H9 (cell line): Measurements from ENCODE around the gene SLC2A3. TPM values are rescaled to one million over a fixed set of nuclear protein-coding genes. Genes with fewer than 3 reads are reported as not detected.
"Not testable (repeated sequence)": the region's sequence is repeated elsewhere in the genome, so short reads cannot be mapped to it uniquely, and the experiment has no call there.

Experiments
- DNase-seq: peaks from one replicate; pipeline ENCODE4 v3.0.0-alpha.2; 2017
- H2AFZ ChIP-seq: one replicate; pipeline ENCODE4 v1.6.1; 2013; ENCODE audit warnings: mild to moderate bottlenecking, low read length, control low read depth, moderate library complexity
- H2AK5ac ChIP-seq: 2 replicates; pipeline ENCODE4 v1.6.1; 2013; ENCODE audit warnings: low read length, control low read depth, mixed read lengths; ENCODE audit not compliant: insufficient read length
- H2BK120ac ChIP-seq: one replicate; pipeline ENCODE4 v1.6.1; 2013; ENCODE audit warnings: low read depth, mild to moderate bottlenecking, low read length, control low read depth, inconsistent platforms; ENCODE audit not compliant: poor library complexity, severe bottlenecking
- H2BK12ac ChIP-seq: 2 replicates; pipeline ENCODE4 v1.6.1; 2013; ENCODE audit warnings: low read length, control low read depth, mixed read lengths, low read depth; ENCODE audit not compliant: insufficient read length
- H2BK15ac ChIP-seq: 2 replicates; pipeline ENCODE4 v1.6.1; 2013; ENCODE audit warnings: low read depth, low read length, control low read depth
- H2BK20ac ChIP-seq: one replicate; pipeline ENCODE4 v1.6.1; 2013; ENCODE audit warnings: low read depth, mild to moderate bottlenecking, low read length, control low read depth, inconsistent platforms; ENCODE audit not compliant: poor library complexity, severe bottlenecking
- H2BK5ac ChIP-seq: 2 replicates; pipeline ENCODE4 v1.6.1; 2013; ENCODE audit warnings: low read length, control low read depth, mixed read lengths; ENCODE audit not compliant: insufficient read length
- H3K14ac ChIP-seq: 2 replicates; pipeline ENCODE4 v1.6.1; 2013; ENCODE audit warnings: low read length, control low read depth; ENCODE audit not compliant: insufficient read depth
- H3K18ac ChIP-seq: 2 replicates; pipeline ENCODE4 v1.6.1; 2013; ENCODE audit warnings: low read depth, mild to moderate bottlenecking, mixed read lengths, low read length, control low read depth; ENCODE audit not compliant: insufficient read length
- H3K23ac ChIP-seq: 2 replicates; pipeline ENCODE4 v1.6.1; 2013; ENCODE audit warnings: low read length, control low read depth, mixed read lengths, low read depth; ENCODE audit not compliant: insufficient read length
- H3K23me2 ChIP-seq: 2 replicates; pipeline ENCODE4 v1.6.1; 2013; ENCODE audit warnings: low read depth, mild to moderate bottlenecking, mixed read lengths, low read length, control low read depth; ENCODE audit not compliant: insufficient read length, poor library complexity, severe bottlenecking
- H3K27ac ChIP-seq: 2 replicates; pipeline ENCODE4 v1.5.1; 2013; ENCODE audit warnings: low read length, control low read depth, mixed read lengths, low read depth; ENCODE audit not compliant: insufficient read length
- H3K27me3 ChIP-seq: 2 replicates; pipeline ENCODE4 v1.6.1; 2013; ENCODE audit warnings: low read length, control low read depth, inconsistent platforms; ENCODE audit not compliant: insufficient read depth
- H3K4ac ChIP-seq: 2 replicates; pipeline ENCODE4 v1.6.1; 2013; ENCODE audit warnings: low read depth, mild to moderate bottlenecking, control low read depth, inconsistent platforms, low read length, moderate library complexity
- H3K4me1 ChIP-seq: 2 replicates; pipeline ENCODE4 v1.6.1; 2013; ENCODE audit warnings: low read length, control low read depth, inconsistent platforms; ENCODE audit not compliant: insufficient read depth
- H3K4me2 ChIP-seq: 2 replicates; pipeline ENCODE4 v1.6.1; 2013; ENCODE audit warnings: low read length, control low read depth, mixed read lengths; ENCODE audit not compliant: insufficient read length, insufficient read depth
- H3K56ac ChIP-seq: 2 replicates; pipeline ENCODE4 v1.6.1; 2013; ENCODE audit warnings: low read depth, mild to moderate bottlenecking, mixed read lengths, low read length, control low read depth; ENCODE audit not compliant: insufficient read length
- H3K79me1 ChIP-seq: 2 replicates; pipeline ENCODE4 v1.6.1; 2013; ENCODE audit warnings: low read depth, mild to moderate bottlenecking, moderate library complexity, low read length, control low read depth, inconsistent platforms; ENCODE audit not compliant: insufficient read depth, poor library complexity, severe bottlenecking
- H3K79me2 ChIP-seq: 2 replicates; pipeline ENCODE4 v1.6.1; 2013; ENCODE audit warnings: low read length, control low read depth, inconsistent platforms; ENCODE audit not compliant: insufficient read depth
- H3K9ac ChIP-seq: 2 replicates; pipeline ENCODE4 v1.6.1; 2013; ENCODE audit warnings: low read length, control low read depth, mixed read lengths; ENCODE audit not compliant: insufficient read length; ENCODE audit errors: extremely low read depth
- H3K9me3 ChIP-seq: one replicate; pipeline ENCODE4 v1.6.1; 2013; ENCODE audit warnings: low read depth, low read length, inconsistent platforms; ENCODE audit not compliant: control insufficient read depth
- H3T11ph ChIP-seq: one replicate; pipeline ENCODE4 v1.6.1; 2013; ENCODE audit warnings: mild to moderate bottlenecking, low read length, control low read depth, inconsistent platforms
- H4K20me1 ChIP-seq: one replicate; pipeline ENCODE4 v1.6.1; 2013; ENCODE audit not compliant: control insufficient read depth, insufficient read length, insufficient read depth
- H4K5ac ChIP-seq: 2 replicates; pipeline ENCODE4 v1.6.1; 2013; ENCODE audit warnings: low read depth, mild to moderate bottlenecking, mixed read lengths, low read length, control low read depth; ENCODE audit not compliant: insufficient read length
- H4K8ac ChIP-seq: replicated peaks from 2 replicates; pipeline ENCODE4 v1.6.1; 2013; ENCODE audit warnings: low read length, control low read depth, mixed read lengths, low read depth; ENCODE audit not compliant: insufficient read length
- H4K91ac ChIP-seq: 2 replicates; pipeline ENCODE4 v1.6.1; 2013; ENCODE audit warnings: low read depth, mild to moderate bottlenecking, moderate library complexity, mixed read lengths, low read length, control low read depth; ENCODE audit not compliant: insufficient read length
- H3K27ac Mint-ChIP-seq, 3 experiments: 2 replicates in 2 of 3; 3 replicates in 1 of 3; pipeline ENCODE4 v1.8.0; 2020 to 2021; ENCODE audit warnings: mixed read lengths in 3 of 3, mild to moderate bottlenecking in 1 of 3, moderate library complexity in 1 of 3
- H3K27me3 Mint-ChIP-seq: 2 replicates; pipeline ENCODE4 v1.8.0; 2021; ENCODE audit warnings: low read depth, mild to moderate bottlenecking, moderate library complexity, mixed read lengths
- H3K36me3 Mint-ChIP-seq, 3 experiments: 2 replicates in 2 of 3; 3 replicates in 1 of 3; pipeline ENCODE4 v1.8.0; 2020 to 2021; ENCODE audit warnings: low read depth in 3 of 3, mixed read lengths in 3 of 3; ENCODE audit not compliant: insufficient read depth in 1 of 3
- H3K4me1 Mint-ChIP-seq, 2 experiments: 2 replicates each; pipeline ENCODE4 v1.8.0; 2020; ENCODE audit warnings: mixed read lengths in 2 of 2
- H3K4me3 Mint-ChIP-seq, 2 experiments: 2 replicates in 1 of 2; 3 replicates in 1 of 2; pipeline ENCODE4 v1.8.0; 2020 to 2021; ENCODE audit warnings: mild to moderate bottlenecking in 2 of 2, mixed read lengths in 2 of 2, moderate library complexity in 1 of 2
- H3K9me3 Mint-ChIP-seq, 2 experiments: 2 replicates in 1 of 2; 3 replicates in 1 of 2; pipeline ENCODE4 v1.8.0; 2020; ENCODE audit warnings: mild to moderate bottlenecking in 2 of 2, mixed read lengths in 2 of 2, moderate library complexity in 1 of 2
- CTCF ChIP-seq: fragments of 200-600 bp; sonication (generic); conservative IDR thresholded peaks from 3 replicates; pipeline ENCODE4 v1.8.0; 2021; ENCODE audit warnings: antibody characterized with exemption, mild to moderate bottlenecking
- WGBS: extraction: QIAGEN DNeasy Blood & Tissue Kit; methylation state at CpG from one replicate; pipeline ENCODE4 v1.1.7; 2013; ENCODE audit warnings: missing lambda C conversion rate, low lambda C conversion rate, mixed read lengths; ENCODE audit not compliant: insufficient read length; ENCODE audit errors: extremely low coverage; 5-methylcytosine and 5-hydroxymethylcytosine counted together
- total RNA-seq: library from RNA; stranded (reverse); gene quantifications from 2 replicates; pipeline ENCODE4 v1.2.1, GENCODE V29; 2021

Gene SLC2A3
- total RNA-seq, 1 experiment from 2014 or later, result 569 TPM

- Histone ChIP-seq H3K18ac (no peak overlapping the region), H4K5ac (no peak overlapping the region), H4K20me1 (no peaks in the 10 kb centered on the region), H3K27me3 (no peaks in the 10 kb centered on the region), H2BK20ac (no peak overlapping the region), H3K4me2 (no peak overlapping the region), H3T11ph (no peak overlapping the region), H3K23me2 (no peaks in the 10 kb centered on the region), H2AFZ (no peak overlapping the region), H3K9me3 (no peaks in the 10 kb centered on the region), H4K91ac (no peak overlapping the region), H4K8ac (no peak overlapping the region), H3K27ac (no peak overlapping the region), H2AK5ac (no peak overlapping the region), H3K23ac (no peak overlapping the region), H2BK15ac (no peak overlapping the region), H2BK120ac (no peak overlapping the region), H3K4ac (no peak overlapping the region), H3K79me2 (no peaks in the 10 kb centered on the region), H3K4me1 (no peaks in the 10 kb centered on the region), H3K14ac (no peak overlapping the region), H3K9ac (no peak overlapping the region), H2BK5ac (no peak overlapping the region), H3K56ac (no peak overlapping the region), H3K79me1 (no peaks in the 10 kb centered on the region), H2BK12ac (no peak overlapping the region)
- no peak for DNase-seq
- Mint-ChIP-seq H3K27me3 (no peaks in the 10 kb centered on the region), H3K36me3 (no peaks in the 10 kb centered on the region; a peak in 2 of 7 replicates), H3K9me3 (no peaks in the 10 kb centered on the region), H3K27ac (no peak overlapping the region), H3K4me3 (no peak overlapping the region), H3K4me1 (peaks cover 22 to 23% of the 10 kb centered on the region in 2 experiments)
- WGBS, result no CpG with 5 or more reads among the region's 4 CpGs
- no peak for TF ChIP-seq CTCF
Measured at GRCh38 chr12:7981446-7981845, 45.5 kb upstream of the SLC2A3 start.

- not testable (repeated sequence) for H3K27me3 Mint-ChIP-seq, H3K4ac ChIP-seq, DNase-seq, H3K79me1 ChIP-seq, H3K4me1 ChIP-seq, H3K9ac ChIP-seq, H2AK5ac ChIP-seq, H3K27me3 ChIP-seq, H4K20me1 ChIP-seq, H4K5ac ChIP-seq, H3K27ac ChIP-seq, H3K18ac ChIP-seq, H3K23ac ChIP-seq, H4K91ac ChIP-seq, H2BK20ac ChIP-seq, H4K8ac ChIP-seq, H3K9me3 Mint-ChIP-seq, H2BK5ac ChIP-seq, H3K9me3 ChIP-seq, H3K56ac ChIP-seq, H2BK15ac ChIP-seq, H3T11ph ChIP-seq, H3K79me2 ChIP-seq, H3K27ac Mint-ChIP-seq, H3K14ac ChIP-seq, H3K36me3 Mint-ChIP-seq, H2BK12ac ChIP-seq, H2BK120ac ChIP-seq, H3K23me2 ChIP-seq, H3K4me2 ChIP-seq, H3K4me3 Mint-ChIP-seq, H2AFZ ChIP-seq
- WGBS, result no CpG with 5 or more reads among the region's 13 CpGs
- H3K4me1 Mint-ChIP-seq, result peaks cover 36% of the 10 kb centered on the region in 2 experiments
Measured at GRCh38 chr12:7977351-7978124, 41.6 kb upstream of the SLC2A3 start.
